Hepatic stellate cell (primary cell): Measurements from ENCODE around the gene RNF214.
"Not testable (repeated sequence)": the region's sequence is repeated elsewhere in the genome, so short reads cannot be mapped to it uniquely, and the experiment has no call there.

ENCODE experiments used
- DNase-seq: peaks from one replicate; pipeline ENCODE4 v3.0.0; 2011; ENCODE audit warnings: low spot score

RNF214 gene

DNA sequence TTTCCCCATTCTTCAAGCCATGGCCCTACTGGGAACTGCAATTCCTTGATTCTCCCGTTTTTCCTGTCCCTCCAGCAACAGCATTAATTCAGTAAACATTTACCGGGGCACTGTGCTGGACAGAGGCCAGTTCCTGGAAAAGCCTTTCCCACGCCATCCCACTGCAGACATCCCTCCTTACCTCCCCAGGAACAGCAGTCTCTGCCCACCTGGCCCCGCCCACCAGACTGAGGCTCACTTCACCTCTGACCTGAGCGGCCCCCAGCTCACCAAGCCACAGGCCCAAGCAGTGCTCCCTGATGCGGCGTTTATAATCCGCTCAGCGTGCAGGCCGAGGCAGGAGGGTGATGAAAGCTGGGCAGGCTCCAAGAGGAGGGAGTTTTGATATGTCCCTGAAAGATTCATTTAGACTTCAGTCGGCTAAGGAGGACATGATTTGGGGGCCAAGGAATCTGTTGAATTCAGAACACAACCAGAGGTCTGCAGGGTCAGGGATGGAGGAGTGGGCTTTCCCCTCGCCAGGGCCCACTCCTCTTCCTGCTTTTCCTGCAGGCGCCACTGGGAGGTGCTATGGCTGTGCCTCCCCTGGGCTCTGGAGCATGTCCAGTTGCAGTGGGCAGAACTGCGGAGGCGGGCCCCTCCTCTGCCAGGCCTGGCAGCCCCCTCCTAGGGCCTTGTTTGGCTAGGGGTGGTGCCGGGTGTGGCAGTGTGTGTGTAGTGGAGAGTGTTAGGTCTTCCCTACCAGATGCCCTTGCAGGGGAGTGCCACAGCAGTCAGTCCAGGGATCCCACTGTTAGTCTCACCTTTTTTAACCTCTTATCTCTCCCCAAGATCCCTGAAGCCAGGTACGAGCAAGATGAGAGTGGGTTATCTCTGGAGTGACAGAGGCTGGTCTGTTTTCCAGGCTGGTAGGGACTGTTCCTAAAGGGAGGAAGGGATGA, 34.7 kb upstream of the RNF214 start:
- DNase-seq = no peak

DNA sequence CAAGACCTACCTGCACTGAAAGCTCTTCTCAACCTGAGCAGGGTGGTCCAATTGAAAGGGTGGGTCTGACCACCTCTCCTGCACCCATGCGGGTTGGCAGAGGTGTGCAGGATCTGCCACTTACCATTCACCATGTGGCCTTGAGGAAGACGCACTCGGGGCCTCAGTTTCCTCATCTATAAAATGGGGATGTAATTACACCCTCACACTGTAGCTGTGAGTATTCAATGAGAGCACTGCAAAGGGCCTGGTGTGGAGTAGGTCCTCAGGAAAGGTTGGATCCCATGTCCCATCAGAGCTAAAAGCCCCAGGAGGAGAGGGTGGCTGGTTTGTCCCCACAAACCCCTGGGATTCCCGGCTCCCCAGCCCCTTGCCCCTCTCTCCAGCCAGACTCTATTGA, 33.9 kb upstream of the RNF214 start:
- DNase-seq = no peak

DNA sequence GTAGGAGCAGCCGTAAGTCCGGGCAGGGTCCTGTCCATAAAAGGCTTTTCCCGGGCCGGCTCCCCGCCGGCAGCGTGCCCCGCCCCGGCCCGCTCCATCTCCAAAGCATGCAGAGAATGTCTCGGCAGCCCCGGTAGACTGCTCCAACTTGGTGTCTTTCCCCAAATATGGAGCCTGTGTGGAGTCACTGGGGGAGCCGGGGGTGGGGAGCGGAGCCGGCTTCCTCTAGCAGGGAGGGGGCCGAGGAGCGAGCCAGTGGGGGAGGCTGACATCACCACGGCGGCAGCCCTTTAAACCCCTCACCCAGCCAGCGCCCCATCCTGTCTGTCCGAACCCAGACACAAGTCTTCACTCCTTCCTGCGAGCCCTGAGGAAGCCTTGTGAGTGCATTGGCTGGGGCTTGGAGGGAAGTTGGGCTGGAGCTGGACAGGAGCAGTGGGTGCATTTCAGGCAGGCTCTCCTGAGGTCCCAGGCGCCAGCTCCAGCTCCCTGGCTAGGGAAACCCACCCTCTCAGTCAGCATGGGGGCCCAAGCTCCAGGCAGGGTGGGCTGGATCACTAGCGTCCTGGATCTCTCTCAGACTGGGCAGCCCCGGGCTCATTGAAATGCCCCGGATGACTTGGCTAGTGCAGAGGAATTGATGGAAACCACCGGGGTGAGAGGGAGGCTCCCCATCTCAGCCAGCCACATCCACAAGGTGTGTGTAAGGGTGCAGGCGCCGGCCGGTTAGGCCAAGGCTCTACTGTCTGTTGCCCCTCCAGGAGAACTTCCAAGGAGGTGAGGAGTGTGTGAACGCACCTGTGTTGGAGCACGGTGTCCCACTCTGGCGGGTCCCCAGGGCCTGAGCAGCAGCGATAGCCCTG, 33.2 kb upstream of the RNF214 start, which contains the start of gene TAGLN:
TSS of gene TAGLN (plus strand) at position 318 of the 863 bp plus-strand sequence. CDS start 3,644 bp downstream, outside the sequence.
- DNase-seq = peak; percentile 99

DNA sequence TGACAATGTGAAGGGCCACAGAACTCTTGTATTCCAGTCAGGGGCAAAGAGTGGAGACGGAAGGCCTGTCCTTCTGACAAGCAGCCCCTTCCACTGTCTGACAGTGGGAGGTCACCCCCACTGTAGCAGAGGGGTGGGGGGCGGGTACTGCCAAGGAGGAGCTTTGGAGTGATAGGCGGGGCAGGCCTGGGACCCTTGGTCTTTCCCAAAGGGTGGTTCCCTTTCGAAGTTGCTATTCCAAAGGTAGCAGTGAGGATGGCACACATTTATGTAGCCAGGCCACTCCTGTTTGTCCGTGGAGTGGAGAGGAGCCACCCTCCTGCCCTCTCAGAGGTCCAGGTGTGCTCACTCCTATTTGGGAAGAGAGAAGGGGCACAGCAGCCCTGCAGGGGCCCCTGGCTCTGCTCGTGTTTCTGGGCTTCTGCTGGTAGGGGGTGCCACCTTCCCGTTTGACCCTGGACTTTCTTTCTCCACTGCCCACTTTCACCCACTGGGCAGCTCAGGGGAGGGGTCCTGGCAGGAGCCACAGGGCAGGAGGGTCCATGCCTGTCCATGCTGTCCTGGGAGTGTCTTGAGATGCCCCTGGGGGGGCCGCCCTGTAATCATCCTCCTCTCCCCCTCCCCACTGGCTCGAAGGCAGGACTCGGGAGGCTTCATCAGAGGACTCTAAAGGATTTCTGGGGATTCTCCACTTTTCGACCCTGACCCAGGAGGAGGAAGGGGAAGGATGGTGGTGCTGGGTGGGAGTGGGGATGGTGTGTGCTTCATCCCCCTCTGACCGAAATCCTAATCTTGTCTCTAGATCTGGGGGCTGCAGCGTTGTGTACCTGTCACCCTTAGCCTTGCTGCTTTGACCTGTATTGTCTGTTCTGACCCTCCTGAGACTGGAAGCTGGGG, 32.3 kb upstream of the RNF214 start:
- no peak for DNase-seq

DNA sequence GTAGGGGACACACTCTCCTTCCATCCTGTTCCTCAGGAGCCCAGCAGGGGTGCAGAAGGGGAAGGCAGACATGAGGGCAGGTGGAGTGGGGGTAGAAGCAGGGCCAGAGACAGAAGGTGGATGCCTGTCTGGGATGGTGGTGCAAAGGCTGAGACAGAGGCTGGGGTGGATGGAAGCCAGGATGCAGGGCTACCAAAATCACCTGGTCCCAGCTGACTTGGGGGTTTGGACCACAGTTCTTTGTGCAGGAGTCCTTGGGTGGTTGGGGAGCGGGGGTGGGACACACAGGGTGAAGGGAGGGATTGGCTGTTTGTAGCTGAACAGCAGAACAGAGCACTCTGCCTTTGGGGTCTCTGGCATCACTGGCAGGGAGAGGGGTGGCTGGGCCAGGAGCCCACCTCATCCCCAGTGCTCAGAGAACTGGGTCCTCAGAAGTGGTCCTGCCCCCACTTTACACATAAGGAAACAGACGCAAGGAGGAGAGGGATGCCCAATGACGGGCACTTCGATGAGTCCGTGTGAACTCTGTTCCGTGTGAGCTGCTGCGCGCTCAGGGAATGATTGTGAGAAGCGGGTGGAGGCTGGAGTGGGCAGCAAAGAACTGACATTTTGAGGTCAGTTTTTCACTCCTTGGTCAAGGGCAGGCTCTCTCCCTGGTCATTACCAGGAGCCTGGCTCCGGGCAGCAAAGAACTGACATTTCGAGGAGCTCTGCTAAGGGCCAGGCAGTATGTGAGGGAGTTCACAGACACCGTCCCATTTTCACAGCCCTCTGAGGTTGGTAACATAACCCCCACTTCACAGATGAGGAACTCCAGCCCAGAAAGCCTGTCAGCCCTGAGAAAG, 31.4 kb upstream of the RNF214 start:
- DNase-seq = no peak

DNA sequence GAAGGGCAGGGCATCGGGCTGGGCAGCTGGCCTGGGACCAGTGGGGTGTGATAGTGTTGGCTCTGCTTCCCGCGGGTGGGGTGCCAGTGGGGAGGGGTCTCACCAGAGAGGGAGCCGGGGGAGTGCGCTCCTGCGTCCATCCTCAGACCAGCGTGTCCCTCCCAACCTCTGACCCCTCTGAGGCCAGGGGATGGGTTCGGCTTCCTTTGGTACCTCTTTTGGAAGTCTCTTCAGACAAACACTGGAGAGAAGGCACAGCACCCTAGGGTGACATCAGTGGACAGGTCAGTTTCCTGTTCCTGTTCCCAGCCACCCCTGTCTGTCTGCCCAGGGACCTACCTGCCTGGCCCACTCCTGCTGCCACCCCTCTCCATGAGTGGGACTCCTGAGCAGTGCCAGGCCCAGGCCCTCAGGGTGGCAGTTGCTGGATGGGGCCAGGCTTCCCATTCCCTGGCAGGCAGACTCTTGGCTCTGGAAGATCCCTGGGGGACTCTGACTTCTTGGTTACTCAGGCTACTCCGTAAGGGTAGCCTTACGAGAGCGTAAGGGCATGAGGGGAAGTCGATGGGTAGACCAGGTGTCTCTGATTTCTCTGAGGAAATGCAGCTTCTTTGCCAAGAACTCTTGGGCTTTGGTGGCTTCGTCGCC, 30.7 kb upstream of the RNF214 start:
- DNase-seq = no peak

- DNase-seq = no peak
Measured at GRCh38 chr11:117202386-117203068, 29.9 kb upstream of the RNF214 start.

DNA sequence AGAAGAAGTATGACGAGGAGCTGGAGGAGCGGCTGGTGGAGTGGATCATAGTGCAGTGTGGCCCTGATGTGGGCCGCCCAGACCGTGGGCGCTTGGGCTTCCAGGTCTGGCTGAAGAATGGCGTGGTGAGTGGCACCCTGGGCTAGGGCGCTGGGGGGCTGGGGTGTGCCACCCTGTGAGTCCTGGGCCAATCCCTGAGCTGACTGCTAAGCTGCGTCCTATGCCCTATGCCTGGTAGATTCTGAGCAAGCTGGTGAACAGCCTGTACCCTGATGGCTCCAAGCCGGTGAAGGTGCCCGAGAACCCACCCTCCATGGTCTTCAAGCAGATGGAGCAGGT, 29.4 kb upstream of the RNF214 start:
- DNase-seq = no peak

- DNase-seq = no peak
Measured at GRCh38 chr11:117204283-117205080, 28.0 kb upstream of the RNF214 start.

DNA sequence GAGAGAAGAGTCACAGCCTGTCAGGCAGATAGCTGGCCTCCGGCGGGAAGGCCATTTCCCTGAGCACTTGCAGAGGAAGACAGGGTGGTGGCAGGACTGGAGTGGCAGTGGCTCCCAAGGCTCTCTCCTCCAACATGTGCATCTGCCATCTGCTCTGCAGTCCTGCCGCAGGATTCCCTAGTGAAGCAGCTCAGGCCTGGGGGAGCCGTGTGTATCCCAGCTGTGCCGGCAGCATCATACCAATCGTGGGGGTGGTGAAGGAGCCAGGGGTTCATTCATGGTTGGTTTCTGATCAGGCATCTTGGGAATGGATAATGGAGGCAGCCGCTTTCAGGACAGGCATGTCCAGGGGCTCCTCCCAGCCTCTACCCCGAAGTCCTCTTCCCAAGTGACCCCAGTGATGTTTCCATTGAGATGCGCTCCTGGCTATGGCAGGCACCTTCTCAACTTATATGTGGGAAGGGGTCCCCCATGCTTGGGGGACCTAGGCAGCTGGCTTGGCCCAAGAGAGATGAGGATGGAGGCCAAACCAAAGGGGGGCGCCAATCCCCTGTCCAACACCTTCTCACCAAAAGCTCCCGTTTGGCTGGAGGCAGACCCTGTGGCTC, 27.2 kb upstream of the RNF214 start:
- DNase-seq = no peak

- not testable (repeated sequence) for DNase-seq
Measured at GRCh38 chr11:117206111-117206510, 26.4 kb upstream of the RNF214 start.

DNA sequence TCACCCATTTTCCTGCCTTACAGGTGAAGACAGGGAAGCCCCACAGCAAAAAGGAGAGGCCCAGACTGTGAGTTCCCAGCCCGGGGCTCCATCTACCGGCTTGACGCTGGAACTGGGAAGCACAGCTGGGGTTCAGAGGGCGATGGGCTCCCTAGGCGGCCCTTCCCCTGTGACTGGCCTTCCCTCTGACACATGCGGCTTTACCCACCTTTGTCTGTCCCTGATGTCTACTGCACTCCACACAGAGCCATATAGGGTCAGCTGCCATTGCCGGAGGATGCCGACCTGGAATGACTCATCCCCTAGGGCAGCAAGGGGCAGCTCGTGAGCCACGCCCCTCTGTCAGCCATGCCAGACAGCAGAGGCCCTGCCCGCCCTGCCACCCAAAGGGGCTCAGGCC, 25.6 kb upstream of the RNF214 start:
- not testable (repeated sequence) for DNase-seq

DNA sequence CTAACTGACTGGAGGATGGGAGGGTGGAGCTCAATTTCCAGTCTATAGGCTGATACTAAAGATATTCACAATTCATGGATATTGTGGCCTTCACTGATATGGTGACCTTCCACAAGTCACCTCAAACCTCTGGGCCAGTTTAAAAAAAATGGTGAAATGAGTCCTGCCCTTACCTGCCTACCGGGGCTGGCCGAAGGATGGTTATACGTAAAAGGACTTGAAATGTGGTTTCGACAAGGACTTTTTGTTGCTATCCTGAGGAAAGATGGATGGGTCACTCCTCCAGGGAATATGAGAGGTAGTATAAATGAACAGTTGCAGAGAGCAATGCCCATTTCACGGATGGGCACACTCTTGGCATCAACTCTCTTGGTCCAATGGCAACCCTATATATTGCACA, 25.0 kb upstream of the RNF214 start:
- DNase-seq = not testable (repeated sequence)

- DNase-seq = not testable (repeated sequence)
Measured at GRCh38 chr11:117208710-117209109, 23.8 kb upstream of the RNF214 start.

DNA sequence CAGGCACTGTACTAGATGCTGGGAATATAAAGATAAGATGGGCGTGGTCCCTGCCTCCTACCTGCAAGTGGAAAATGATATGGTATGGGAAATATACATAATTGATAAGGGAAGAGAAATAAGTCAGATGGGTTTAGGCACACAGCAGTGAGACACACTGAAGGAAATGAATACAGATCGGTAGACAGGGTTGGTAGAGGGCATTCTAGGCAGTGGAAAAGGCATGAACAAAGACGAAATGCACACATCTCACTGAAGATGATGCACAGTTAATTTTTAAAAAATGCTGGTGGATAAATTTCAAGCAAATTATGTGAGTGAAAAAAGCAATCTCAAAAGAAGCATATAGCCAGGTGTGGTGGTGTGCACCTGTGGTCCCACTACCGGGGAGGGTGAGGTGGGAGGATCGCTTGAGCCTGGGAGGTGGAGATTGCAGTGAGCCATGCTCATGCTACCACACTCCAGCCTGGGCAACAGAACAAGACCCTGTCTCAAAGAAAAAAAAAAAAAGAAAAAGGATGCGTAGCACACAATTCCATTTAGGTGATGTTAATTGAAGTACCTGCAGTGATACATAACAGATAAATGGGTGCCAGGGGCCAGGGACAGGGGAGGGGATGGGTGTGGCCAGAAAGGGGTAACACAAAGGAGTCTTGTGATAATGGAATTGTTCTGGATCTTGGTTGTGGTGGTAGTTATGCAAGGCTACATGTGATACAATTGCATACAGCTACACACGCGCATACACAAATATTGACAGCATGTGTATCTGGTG, 22.9 kb upstream of the RNF214 start:
- DNase-seq = not testable (repeated sequence)

GRCh38 chr11:117210620-117211019, 21.9 kb upstream of the RNF214 start:
- no peak for DNase-seq

- no peak for DNase-seq
Measured at GRCh38 chr11:117212697-117213355, 19.6 kb upstream of the RNF214 start.
